Upper lobe of left lung (tissue), 6 donors: ENCODE results near the gene LNPK. TPM values are rescaled to one million over a fixed set of nuclear protein-coding genes. Genes with fewer than 3 reads are reported as not detected.
"Not testable (repeated sequence)": the region's sequence is repeated elsewhere in the genome, so short reads cannot be mapped to it uniquely, and the experiment has no call there.

Source experiments
- ATAC-seq, 2 donors: fragments of 200-7000 bp; cut with Tn5 transposase; one replicate each; pipeline ENCODE4 v1.9.1; 2022; ENCODE audit warnings: mild to moderate bottlenecking in 2 of 2, moderate library complexity in 2 of 2; ENCODE audit not compliant: low FRiP score in 2 of 2
- DNase-seq, 2 donors: peaks; one replicate each; pipeline ENCODE4 v3.0.0-alpha.2; 2019 to 2020
- H3K27ac ChIP-seq, 4 donors: fragments of 200-600 bp; sonication (generic); one replicate each; pipeline ENCODE4 v1.5.1; 2016 to 2019
- H3K27me3 ChIP-seq, 4 donors: fragments of 200-600 bp; sonication (generic); one replicate each; pipeline ENCODE4 v1.5.1; 2017 to 2019
- H3K36me3 ChIP-seq, 4 donors: fragments of 200-600 bp; sonication (generic); one replicate each; pipeline ENCODE4 v1.5.1; 2016 to 2019
- H3K4me1 ChIP-seq, 4 donors: fragments of 200-600 bp; sonication (generic); one replicate each; pipeline ENCODE4 v1.5.1; 2018 to 2019
- H3K4me3 ChIP-seq, 4 donors: fragments of 200-600 bp; sonication (generic); one replicate each; pipeline ENCODE4 v1.5.1; 2017 to 2019; ENCODE audit warnings: mild to moderate bottlenecking in 2 of 4, moderate library complexity in 1 of 4
- H3K9me3 ChIP-seq, 4 donors: fragments of 200-600 bp; sonication (generic); one replicate each; pipeline ENCODE4 v1.5.1; 2018 to 2019
- CTCF ChIP-seq, 6 experiments: fragments of 450-650 bp in 4 of 6; fragments of 200-600 bp in 2 of 6; sonication (generic) in 2 of 6; IDR thresholded peaks; one replicate each; pipeline ENCODE4 v1.5.1; 2016 to 2019; ENCODE audit warnings: antibody characterized with exemption in 6 of 6
- EP300 ChIP-seq, 4 donors: sonication (generic); formaldehyde crosslinking; IDR thresholded peaks; one replicate each; pipeline ENCODE4 v1.5.1; 2017; ENCODE audit warnings: antibody characterized with exemption in 4 of 4, control low read depth in 2 of 4
- POLR2A ChIP-seq, 4 donors: fragments of 450-650 bp; IDR thresholded peaks; one replicate each; pipeline ENCODE4 v1.5.1; 2016 to 2017; ENCODE audit warnings: antibody characterized with exemption in 4 of 4, mild to moderate bottlenecking in 2 of 4
- POLR2AphosphoS5 ChIP-seq, 2 donors: sonication (generic); formaldehyde crosslinking; IDR thresholded peaks; one replicate each; pipeline ENCODE4 v1.5.1; 2017; ENCODE audit warnings: antibody characterized with exemption in 2 of 2
- WGBS, 2 donors: methylation state at CpG; one replicate each; pipeline ENCODE4 v1.1.5; 2017 to 2018; 5-methylcytosine and 5-hydroxymethylcytosine counted together
- total RNA-seq, 6 donors: library from RNA; depleted of rRNA in 4 of 6; stranded (reverse); fragments of >200 nt in 4 of 6; gene quantifications; one replicate each; pipeline versions ENCODE4 v1.1.0 to v1.2.1, GENCODE V29; 2016 to 2021
- donor health status: DM: no; HTN: no; CAD: no; lungs with moderate emphysema.
- donor health status: DM: no; HTN: yes; CAD: no; lungs with severe emphysema.

The LNPK gene
- total RNA-seq, 6 donors from 2014 or later, result 8.4 to 28.0 (median 18.3) TPM

- no peak overlapping the region for H3K4me3 ChIP-seq
- TF ChIP-seq POLR2AphosphoS5 (IDR thresholded peaks at IDR 0.05), result no peak
- no peak for TF ChIP-seq EP300 (IDR thresholded peaks at IDR 0.05)
- TF ChIP-seq CTCF (IDR thresholded peaks at IDR 0.05), result no peak
- TF ChIP-seq POLR2A (IDR thresholded peaks at IDR 0.05), result no peak
- no peak overlapping the region for H3K27ac ChIP-seq
- no peaks in the 10 kb centered on the region for H3K27me3 ChIP-seq
- H3K9me3 ChIP-seq, result no peaks in the 10 kb centered on the region
- DNase-seq (no peak), ATAC-seq (no peak)
- H3K4me1 ChIP-seq, result peaks cover 12 to 18% (median 15%) of the 10 kb centered on the region in 4 donors
- 84 to 96% methylated on average over 2 of the region's 2 CpGs for WGBS, 2 donors
- H3K36me3 ChIP-seq, result no peaks in the 10 kb centered on the region
These were observed 2.7 kb downstream of the LNPK start for GRCh38 chr2:175999283-175999819.

GRCh38 chr2:175990099-175990498, 12.0 kb downstream of the LNPK start:
- peaks cover 0 to 11% (median 0%) of the 10 kb centered on the region in 4 donors for H3K36me3 ChIP-seq
- no peak overlapping the region for H3K27ac ChIP-seq
- H3K27me3 ChIP-seq, result no peaks in the 10 kb centered on the region
- DNase-seq (no peak), ATAC-seq (no peak)
- no peaks in the 10 kb centered on the region for H3K9me3 ChIP-seq
- no peaks in the 10 kb centered on the region for H3K4me1 ChIP-seq
- 98 to 100% methylated on average over 2 of the region's 2 CpGs for WGBS, 2 donors
- H3K4me3 ChIP-seq, result no peak overlapping the region
- TF ChIP-seq POLR2A (IDR thresholded peaks at IDR 0.05) (no peak), CTCF (IDR thresholded peaks at IDR 0.05) (no peak)

GRCh38 chr2:175987126-175987525, 14.9 kb downstream of the LNPK start:
- WGBS, 2 donors, result 94 to 99% methylated on average over 4 of the region's 4 CpGs
- H3K9me3 ChIP-seq, H3K4me1 ChIP-seq, H3K27me3 ChIP-seq, H3K4me3 ChIP-seq, DNase-seq, ATAC-seq, H3K27ac ChIP-seq: not testable (repeated sequence)
- H3K36me3 ChIP-seq, result peaks cover 0 to 14% (median 0%) of the 10 kb centered on the region in 4 donors

GRCh38 chr2:175984846-175985245, 17.2 kb downstream of the LNPK start:
- no peaks in the 10 kb centered on the region for H3K4me1 ChIP-seq
- ATAC-seq (no peak), DNase-seq (no peak)
- H3K9me3 ChIP-seq, result no peaks in the 10 kb centered on the region
- H3K36me3 ChIP-seq, result peaks cover 0 to 7% (median 0%) of the 10 kb centered on the region in 4 donors
- TF ChIP-seq CTCF (IDR thresholded peaks at IDR 0.05) (no peak), POLR2A (IDR thresholded peaks at IDR 0.05) (no peak), EP300 (IDR thresholded peaks at IDR 0.05) (no peak), POLR2AphosphoS5 (IDR thresholded peaks at IDR 0.05) (no peak)
- H3K27me3 ChIP-seq, result no peaks in the 10 kb centered on the region
- H3K27ac ChIP-seq, result no peak overlapping the region
- no peak overlapping the region for H3K4me3 ChIP-seq
- WGBS, 2 donors, result 82 to 94% methylated on average over 2 of the region's 2 CpGs

GRCh38 chr2:175981551-175981950, 20.5 kb downstream of the LNPK start:
- no peak for DNase-seq
- Histone ChIP-seq H3K36me3 (peaks cover 0 to 16% (median 1%) of the 10 kb centered on the region in 4 donors), H3K4me3 (no peak overlapping the region), H3K9me3 (no peaks in the 10 kb centered on the region), H3K4me1 (no peaks in the 10 kb centered on the region), H3K27ac (no peak overlapping the region), H3K27me3 (no peaks in the 10 kb centered on the region)
- no peak for ATAC-seq
- WGBS, 2 donors, result 83 to 95% methylated on average over 1 of the region's 1 CpG
- TF ChIP-seq POLR2A (IDR thresholded peaks at IDR 0.05) (no peak), EP300 (IDR thresholded peaks at IDR 0.05) (no peak), POLR2AphosphoS5 (IDR thresholded peaks at IDR 0.05) (no peak), CTCF (IDR thresholded peaks at IDR 0.05) (no peak)
